CD14-positive monocyte (primary cell): ENCODE data around the gene NFE2L2. TPM values are rescaled to one million over a fixed set of nuclear protein-coding genes. Genes with fewer than 3 reads are reported as not detected.
A peak's percentile ranks its signal among the peaks of the same experiment; 100 is the strongest.

ENCODE experiments used
- DNase-seq, 3 donors: peaks; one replicate each; pipeline ENCODE4 v3.0.0-alpha.2; 2011 to 2022
- H2AFZ ChIP-seq: 2 replicates; pipeline ENCODE4 v1.6.0; 2012; ENCODE audit warnings: mild to moderate bottlenecking, low read depth, low read length, inconsistent platforms; ENCODE audit not compliant: insufficient read depth, poor library complexity, severe bottlenecking
- H3K27ac ChIP-seq, 2 donors: 1 replicate in 1 of 2; 2 replicates in 1 of 2; pipeline ENCODE4 v1.5.1; 2012 to 2013; ENCODE audit warnings: low read length in 2 of 2, control low read depth in 1 of 2, inconsistent platforms in 1 of 2, low read depth in 1 of 2, mild to moderate bottlenecking in 1 of 2
- H3K27me3 ChIP-seq, 2 donors: one replicate each; pipeline versions ENCODE4 v1.6.0 to v1.6.1; 2011 to 2013; ENCODE audit warnings: low read length in 2 of 2; ENCODE audit not compliant: control insufficient read depth in 2 of 2, insufficient read depth in 2 of 2
- H3K36me3 ChIP-seq, 2 donors: replicated peaks in 1 of 2; 1 replicate in 1 of 2; 2 replicates in 1 of 2; pipeline versions ENCODE4 v1.5.1 to v1.6.1; 2012 to 2013; ENCODE audit warnings: low read length in 2 of 2, control low read depth in 1 of 2, inconsistent platforms in 1 of 2, mild to moderate bottlenecking in 1 of 2; ENCODE audit not compliant: insufficient read depth in 2 of 2, control insufficient read depth in 1 of 2
- H3K4me1 ChIP-seq, 2 donors: 1 replicate in 1 of 2; 2 replicates in 1 of 2; pipeline versions ENCODE4 v1.5.1 to v1.6.1; 2012 to 2013; ENCODE audit warnings: low read length in 2 of 2, control low read depth in 1 of 2, inconsistent platforms in 1 of 2, mild to moderate bottlenecking in 1 of 2, moderate library complexity in 1 of 2; ENCODE audit not compliant: insufficient read depth in 2 of 2, control insufficient read depth in 1 of 2
- H3K4me2 ChIP-seq: replicated peaks from 2 replicates; pipeline ENCODE3; 2012; ENCODE audit warnings: low read length, moderate library complexity, mild to moderate bottlenecking; ENCODE audit not compliant: poor library complexity, severe bottlenecking; ENCODE audit errors: extremely low read depth
- H3K4me3 ChIP-seq, 3 experiments: fragments of 200-600 bp in 1 of 3; sonication (generic) in 1 of 3; replicated peaks in 1 of 3; 1 replicate in 2 of 3; 2 replicates in 1 of 3; pipeline ENCODE4 v1.5.1; 2011 to 2013; ENCODE audit warnings: low read length in 3 of 3, mild to moderate bottlenecking in 3 of 3, control low read depth in 2 of 3, low read depth in 2 of 3, inconsistent platforms in 1 of 3, moderate library complexity in 1 of 3
- H3K79me2 ChIP-seq: 2 replicates; pipeline ENCODE4 v1.6.0; 2012; ENCODE audit warnings: mild to moderate bottlenecking, control low read depth, inconsistent platforms, low read length, moderate library complexity; ENCODE audit not compliant: insufficient read depth
- H3K9ac ChIP-seq: 2 replicates; pipeline ENCODE4 v1.6.0; 2017; ENCODE audit warnings: low read length, mild to moderate bottlenecking; ENCODE audit not compliant: insufficient read depth, poor library complexity, severe bottlenecking
- H3K9me3 ChIP-seq, 2 donors: replicated peaks in 1 of 2; 1 replicate in 1 of 2; 2 replicates in 1 of 2; pipeline versions ENCODE4 v1.5.1 to v1.6.1; 2012 to 2013; ENCODE audit warnings: low read length in 2 of 2, control low read depth in 1 of 2; ENCODE audit not compliant: control insufficient read depth in 1 of 2, insufficient read depth in 1 of 2
- H4K20me1 ChIP-seq: 2 replicates; pipeline ENCODE4 v1.6.0; 2012; ENCODE audit warnings: mild to moderate bottlenecking, low read length, control low read depth, moderate library complexity; ENCODE audit not compliant: insufficient read depth
- H3K27ac Mint-ChIP-seq, 7 donors: one replicate each; pipeline ENCODE4 v1.8.0; 2020; ENCODE audit warnings: mild to moderate bottlenecking in 7 of 7, mixed read lengths in 7 of 7, moderate library complexity in 6 of 7, inconsistent platforms in 2 of 7
- H3K27me3 Mint-ChIP-seq, 3 donors: one replicate each; pipeline ENCODE4 v1.8.0; 2021 to 2022; ENCODE audit warnings: low read depth in 3 of 3, mild to moderate bottlenecking in 3 of 3, mixed read lengths in 3 of 3, moderate library complexity in 3 of 3, inconsistent platforms in 1 of 3
- H3K36me3 Mint-ChIP-seq, 2 donors: one replicate each; pipeline ENCODE4 v1.8.0; 2020; ENCODE audit warnings: mixed read lengths in 2 of 2, inconsistent platforms in 1 of 2, mild to moderate bottlenecking in 1 of 2
- H3K4me1 Mint-ChIP-seq: one replicate; pipeline ENCODE4 v1.8.0; 2020; ENCODE audit warnings: mild to moderate bottlenecking, mixed read lengths
- H3K4me3 Mint-ChIP-seq, 2 donors: one replicate each; pipeline ENCODE4 v1.8.0; 2020; ENCODE audit warnings: mild to moderate bottlenecking in 2 of 2, mixed read lengths in 2 of 2, moderate library complexity in 1 of 2
- H3K9me3 Mint-ChIP-seq, 7 donors: one replicate each; pipeline ENCODE4 v1.8.0; 2020 to 2022; ENCODE audit warnings: mixed read lengths in 7 of 7, mild to moderate bottlenecking in 6 of 7, moderate library complexity in 6 of 7, inconsistent platforms in 2 of 7
- CTCF ChIP-seq: fragments of 200-600 bp; IDR thresholded peaks from one replicate; pipeline ENCODE4 v1.8.0; 2022; ENCODE audit warnings: antibody characterized with exemption, mild to moderate bottlenecking
- WGBS: methylation state at CpG from one replicate; pipeline ENCODE4 v1.1.5; 2013; ENCODE audit warnings: missing lambda C conversion rate; ENCODE audit not compliant: insufficient coverage; 5-methylcytosine and 5-hydroxymethylcytosine counted together
- intact Hi-C, 2 donors: fragments of 100-400 bp; cut with micrococcal nuclease; formaldehyde crosslinking; loops; one replicate each; pipeline versions ENCODE4 v1.15.0 to v1.15.1; 2023
- polyA plus RNA-seq, 3 donors: library from polyadenylated mRNA; depleted of rRNA in 1 of 3; unstranded in 2 of 3; stranded (reverse) in 1 of 3; fragments of 300-500 nt in 2 of 3; fragments of >200 nt in 1 of 3; fragmentation: Illumina TruSeq in 2 of 3; gene quantifications; 1 replicate in 2 of 3; 2 replicates in 1 of 3; pipeline ENCODE4 v1.2.3, GENCODE V29; 2012 to 2021

NFE2L2 gene
- polyA plus RNA-seq, 3 donors, result 38.7 to 51.6 (median 46.6) TPM

- Mint-ChIP-seq H3K36me3 (peaks cover 0 to 11% of the 10 kb centered on the region in 2 donors), H3K9me3 (no peaks in the 10 kb centered on the region), H3K4me3 (peak overlapping the region; percentile 89 to 92), H3K27me3 (no peaks in the 10 kb centered on the region), H3K4me1 (peaks cover 63% of the 10 kb centered on the region), H3K27ac (peak overlapping the region; percentile 91 to 100 (median 94))
- H3K27me3 ChIP-seq, result no peaks in the 10 kb centered on the region
- H3K9ac ChIP-seq, result peak overlapping the region; percentile 100
- no peaks in the 10 kb centered on the region for H3K9me3 ChIP-seq
- peak overlapping the region; percentile 96 to 99 for H3K27ac ChIP-seq
- peaks cover 59% of the 10 kb centered on the region for H3K79me2 ChIP-seq
- DNase-seq, result peak; percentile 99
- H3K4me1 ChIP-seq, result peaks cover 45 to 75% of the 10 kb centered on the region in 2 donors
- under 1% methylated on average over 81 of the region's 81 CpGs for WGBS
- peak; percentile 91 for TF ChIP-seq CTCF
- H2AFZ ChIP-seq, result no peak overlapping the region
- intact Hi-C loops, result loop anchor here (2.0 to 10.0 kb wide), 8 partner anchors 36 to 154 kb away; partner anchors contain the start of genes AGPS (in 1 of the 2) and HNRNPA3 (in 1 of the 2)
- peak overlapping the region; percentile 75 for H3K4me2 ChIP-seq
- peak overlapping the region; percentile 66 to 93 (median 86) for H3K4me3 ChIP-seq
- H3K36me3 ChIP-seq, result no peaks in the 10 kb centered on the region
- H4K20me1 ChIP-seq, result peaks cover 40% of the 10 kb centered on the region
Measured at GRCh38 chr2:177263451-177264208, 897 bp downstream of the NFE2L2 start.

GRCh38 chr2:177262958-177263450 lies 1.5 kb downstream of the NFE2L2 start:
- H2AFZ ChIP-seq, result no peak overlapping the region
- peaks cover 47% of the 10 kb centered on the region for H4K20me1 ChIP-seq
- DNase-seq, result no peak
- TF ChIP-seq CTCF, result no peak
- Mint-ChIP-seq H3K27ac (peak overlapping the region; percentile 91 to 100 (median 94)), H3K27me3 (no peaks in the 10 kb centered on the region), H3K36me3 (peaks cover 0 to 11% of the 10 kb centered on the region in 2 donors), H3K4me3 (peak overlapping the region; percentile 89 to 92), H3K9me3 (peaks cover 0 to 2% (median 0%) of the 10 kb centered on the region in 7 donors), H3K4me1 (peaks cover 59% of the 10 kb centered on the region)
- peak overlapping the region; percentile 66 to 93 (median 86) for H3K4me3 ChIP-seq
- peak overlapping the region; percentile 75 for H3K4me2 ChIP-seq
- H3K9ac ChIP-seq, result peak overlapping the region; percentile 100
- peaks cover 65% of the 10 kb centered on the region for H3K79me2 ChIP-seq
- H3K27me3 ChIP-seq, result no peaks in the 10 kb centered on the region
- H3K4me1 ChIP-seq, result peaks cover 45 to 69% of the 10 kb centered on the region in 2 donors
- intact Hi-C loops, result loop anchor here (5.0 to 10.0 kb wide), 6 partner anchors 36 to 154 kb away; partner anchors contain the start of gene AGPS (in 1 of the 2)
- no peaks in the 10 kb centered on the region for H3K9me3 ChIP-seq
- WGBS, result 0% methylated on average over 2 of the region's 6 CpGs
- H3K36me3 ChIP-seq, result no peaks in the 10 kb centered on the region
- H3K27ac ChIP-seq, result peak overlapping the region; percentile 96 to 99
